NCI-H2081 (cell line): ENCODE results near the gene ZNF277.
"Not testable (repeated sequence)": the region's sequence is repeated elsewhere in the genome, so short reads cannot be mapped to it uniquely, and the experiment has no call there.

Source experiments
- DNase-seq, 2 experiments: peaks; one replicate each; lab custom pipeline; 2025; lab: John Stamatoyannopoulos, UW

ZNF277 gene

DNA sequence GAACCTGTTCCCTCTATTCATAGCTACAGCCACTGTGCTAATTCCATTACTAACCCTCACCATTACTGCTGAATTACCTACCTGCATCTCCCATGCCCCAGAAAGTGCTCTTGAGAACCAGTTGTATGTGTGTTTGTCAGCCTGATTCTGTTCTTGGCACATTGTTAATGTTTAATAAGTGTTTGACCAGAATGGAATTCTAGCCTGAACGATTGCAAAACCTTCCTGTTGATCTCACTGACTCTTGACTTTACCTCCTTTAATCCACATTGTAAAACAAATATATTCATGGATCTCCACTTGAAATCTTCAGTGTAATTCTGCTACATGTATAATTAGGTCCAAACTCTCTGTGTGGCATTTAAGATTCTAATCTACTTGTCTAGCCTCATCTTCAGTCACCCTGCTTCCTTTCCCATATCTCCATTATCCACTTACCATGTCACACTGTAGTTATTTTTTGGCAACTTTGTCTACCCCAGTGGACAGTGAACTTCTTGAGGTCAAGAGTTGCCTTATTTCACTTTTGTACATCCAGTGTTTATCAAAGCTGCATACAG, 4.9 kb downstream of the ZNF277 start:
- DNase-seq, result no peak

DNA sequence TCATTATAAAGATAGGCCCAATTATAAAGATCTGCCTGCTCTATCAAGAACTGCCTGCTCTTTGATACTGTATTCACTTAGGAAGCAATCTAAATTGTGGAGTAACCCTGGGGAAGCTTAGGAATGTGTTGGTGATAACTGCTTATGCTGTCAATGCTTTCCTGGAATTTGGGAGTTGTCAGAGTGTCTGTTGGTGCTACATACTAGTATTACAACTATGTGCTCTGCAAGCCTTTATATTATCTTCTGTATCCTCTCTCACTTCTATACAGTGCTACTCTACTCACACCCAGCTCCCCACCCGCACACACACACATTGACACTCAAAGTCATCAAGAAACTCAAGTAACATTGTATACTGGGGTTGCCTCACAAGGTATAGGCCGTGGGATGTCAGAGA, 6.1 kb downstream of the ZNF277 start:
- DNase-seq, result no peak

DNA sequence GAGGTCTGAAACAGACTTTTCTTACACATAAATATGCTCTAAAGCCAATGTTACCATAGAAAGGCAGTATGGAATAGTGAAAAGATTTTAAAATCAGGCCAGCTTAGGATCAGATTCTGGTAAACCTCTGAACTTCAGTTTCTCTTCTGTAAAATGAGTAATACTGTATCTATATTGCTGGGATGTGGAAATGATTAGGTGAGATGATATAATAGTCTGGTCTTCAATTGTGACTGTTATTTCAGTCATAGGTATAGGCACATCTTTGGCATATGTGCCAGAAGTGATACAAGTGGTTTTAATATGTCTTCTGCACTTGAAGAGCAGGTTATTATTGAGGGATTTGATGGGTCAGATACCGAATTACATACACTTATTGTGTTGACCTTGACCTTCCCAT, 7.2 kb downstream of the ZNF277 start:
- no peak for DNase-seq

- no peak for DNase-seq
These were observed 7.8 kb downstream of the ZNF277 start for GRCh38 chr7:112214268-112214667.

DNA sequence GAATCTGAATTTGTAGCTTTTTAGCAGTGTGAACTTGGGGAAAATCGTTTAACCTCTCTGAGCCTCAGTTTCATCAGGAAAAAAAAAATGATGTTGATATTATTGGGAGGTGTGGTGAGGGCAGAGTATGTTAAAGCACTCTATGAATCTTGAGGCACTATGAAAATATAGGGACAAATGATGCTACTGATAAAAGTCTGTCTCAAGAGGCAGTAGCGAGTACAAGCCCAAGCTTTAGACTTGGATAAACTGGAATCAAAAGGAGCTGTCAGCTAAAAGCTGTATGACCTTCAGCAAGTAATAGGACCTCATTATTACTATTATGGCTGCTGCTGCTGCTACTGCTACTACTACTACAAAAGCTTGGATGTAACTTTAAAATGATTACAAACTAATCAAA, 8.4 kb downstream of the ZNF277 start:
- DNase-seq, result no peak

GRCh38 chr7:112215787-112216186, 9.3 kb downstream of the ZNF277 start:
- DNase-seq, result no peak

GRCh38 chr7:112220877-112221434, 14.5 kb downstream of the ZNF277 start:
- DNase-seq, result no peak

- no peak for DNase-seq
These were observed 16.8 kb downstream of the ZNF277 start for GRCh38 chr7:112223310-112223709.

DNA sequence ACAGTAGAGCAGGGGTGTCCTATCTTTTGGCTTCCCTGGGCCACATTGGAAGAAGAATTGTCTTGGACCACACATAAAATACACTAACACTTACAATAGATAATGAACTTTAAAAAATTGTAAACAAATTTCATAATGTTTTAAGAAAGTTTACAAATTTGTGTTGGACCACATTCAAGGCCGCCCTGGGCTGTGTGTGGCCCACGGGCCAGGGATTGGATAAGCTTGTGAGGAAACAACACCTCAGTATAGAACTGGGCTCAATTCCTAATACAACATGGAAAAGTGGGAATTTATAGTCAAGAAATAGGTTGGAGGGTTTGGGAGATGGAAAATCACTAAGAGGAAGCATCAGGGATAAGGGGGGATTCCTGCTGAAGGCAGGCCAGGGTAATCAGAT, 17.7 kb downstream of the ZNF277 start:
- DNase-seq, result no peak

DNA sequence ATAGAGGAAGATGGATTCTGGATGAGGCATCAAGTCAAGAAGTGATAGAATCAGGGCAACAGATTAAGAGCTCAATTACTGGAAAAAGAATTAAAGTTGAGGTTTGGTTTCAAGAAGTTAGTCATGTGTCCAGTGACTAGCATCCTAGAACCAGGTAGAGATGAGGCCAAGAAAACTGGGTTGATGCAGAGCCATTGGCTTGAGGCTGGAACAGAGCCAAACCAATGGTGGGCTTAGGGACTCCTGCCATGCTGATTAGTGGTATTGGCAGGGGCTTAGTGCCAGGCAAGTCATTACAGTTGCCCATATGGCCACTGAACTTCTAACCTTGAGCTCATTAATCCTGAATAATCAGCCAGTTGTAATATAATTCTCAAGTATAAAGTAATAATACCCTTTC, 18.5 kb downstream of the ZNF277 start:
- no peak for DNase-seq

DNA sequence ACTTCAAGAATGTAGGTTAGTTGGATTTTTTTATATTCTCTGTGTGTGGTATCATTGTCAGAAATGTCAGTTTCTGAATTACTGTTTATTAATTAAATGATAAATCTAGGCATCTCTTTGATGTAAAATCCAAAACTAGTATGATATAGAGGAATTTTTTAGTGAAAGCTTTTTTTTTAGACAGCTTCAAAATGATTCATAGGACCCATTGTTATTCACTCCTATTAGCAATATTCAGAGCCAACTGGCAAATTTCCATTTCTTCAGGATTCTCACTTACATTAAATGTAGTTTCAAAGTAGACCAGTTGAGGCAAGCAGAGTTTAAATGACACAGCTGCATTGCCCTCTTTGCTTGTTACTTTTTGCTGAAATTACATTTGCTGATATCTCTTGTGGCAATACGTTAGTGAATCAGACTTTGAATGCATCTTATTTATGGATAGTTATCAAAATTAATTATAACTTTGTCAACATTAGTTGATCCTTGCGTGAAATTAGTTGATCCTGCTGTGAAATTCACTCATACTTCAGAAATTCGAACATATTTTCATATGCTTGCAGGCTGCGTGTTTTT, 20.3 kb downstream of the ZNF277 start:
- no peak for DNase-seq

- DNase-seq, result no peak
These were observed 22.1 kb downstream of the ZNF277 start for GRCh38 chr7:112228632-112229031.

DNA sequence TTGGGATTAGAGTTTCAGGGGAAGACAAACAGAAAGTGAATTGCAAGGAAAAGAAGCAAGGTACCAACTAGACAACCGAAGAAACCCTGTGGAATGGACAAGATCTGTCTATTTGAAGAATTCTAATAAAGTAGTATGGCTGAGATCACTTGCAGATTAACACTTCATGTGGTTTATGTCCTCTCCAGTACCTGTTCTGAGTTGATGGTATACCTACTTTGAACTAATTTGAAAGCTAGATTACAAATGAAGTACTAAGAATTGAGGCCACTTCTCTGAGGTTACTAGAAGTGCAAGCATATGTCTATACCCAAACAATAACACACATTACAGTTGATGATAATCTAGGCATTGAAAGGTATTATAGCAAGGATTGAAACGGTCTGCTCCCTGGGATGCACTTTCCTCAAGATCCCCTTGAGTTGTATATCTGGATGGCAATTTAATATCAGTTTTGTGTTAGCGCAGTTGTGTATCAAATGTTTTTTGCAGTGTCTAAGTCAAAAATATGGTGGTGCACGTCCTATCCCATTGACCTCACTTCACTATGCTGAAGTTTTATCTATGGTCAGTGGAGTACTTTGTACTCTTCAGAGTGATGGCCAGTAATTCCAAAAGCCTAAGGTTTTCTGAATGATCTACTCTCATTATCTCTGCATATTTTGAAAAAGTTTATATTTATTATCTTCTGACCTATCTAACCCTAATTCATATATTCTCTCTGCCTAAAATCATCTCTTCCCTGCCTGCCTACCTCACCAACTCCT, 25.9 kb downstream of the ZNF277 start:
- DNase-seq, result no peak

DNA sequence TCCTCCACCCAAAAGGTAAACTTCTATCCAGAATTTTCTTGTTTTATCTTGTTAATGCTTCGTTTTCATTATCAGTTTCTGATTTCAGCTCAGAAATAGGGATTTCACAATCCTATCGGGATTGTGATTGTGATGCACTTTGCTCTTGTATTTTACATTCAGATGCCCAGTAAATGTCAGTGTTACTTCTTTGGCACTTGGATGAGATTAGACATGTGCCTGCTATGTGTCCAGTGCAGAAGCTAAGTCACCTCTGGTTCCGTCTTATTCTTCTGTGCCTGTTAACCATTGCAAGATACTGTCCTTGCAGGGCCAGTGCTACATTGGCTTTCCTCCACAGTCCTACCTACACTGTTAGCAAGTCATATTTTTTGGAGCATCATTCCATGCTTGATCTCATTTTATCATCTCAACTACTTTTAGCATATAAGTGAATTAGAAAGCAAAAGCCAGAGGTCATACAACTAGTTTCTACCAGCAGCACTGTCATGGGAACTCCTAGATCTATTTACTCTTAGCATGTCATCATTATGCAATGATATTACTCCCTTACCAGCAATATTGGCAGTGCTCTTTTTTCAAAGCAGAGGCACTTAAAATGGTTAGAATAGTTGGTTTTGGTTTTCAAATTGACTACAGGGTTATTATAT, 26.7 kb downstream of the ZNF277 start:
- no peak for DNase-seq

- DNase-seq, result no peak
These were observed 27.7 kb downstream of the ZNF277 start for GRCh38 chr7:112234147-112234546.

DNA sequence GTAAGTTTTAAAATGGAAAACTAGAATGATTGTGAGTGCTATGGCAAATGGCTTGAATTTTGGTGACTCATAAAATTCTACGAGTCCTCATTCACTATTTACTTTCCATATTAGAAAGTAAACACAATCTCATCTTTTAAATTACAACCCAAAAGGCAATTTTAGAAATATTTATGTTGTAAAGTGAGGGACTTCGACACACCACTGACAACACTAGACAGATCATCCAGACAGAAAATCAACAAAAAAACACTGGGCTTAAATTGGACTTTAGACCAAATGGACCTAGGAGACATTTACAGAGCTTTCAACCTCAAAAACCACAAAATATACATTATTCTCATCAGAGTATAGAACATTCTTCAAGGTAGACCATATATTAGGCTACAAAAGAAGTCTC, 30.1 kb downstream of the ZNF277 start:
- no peak for DNase-seq

- no peak for DNase-seq
These were observed 31.8 kb downstream of the ZNF277 start for GRCh38 chr7:112238330-112238729.

DNA sequence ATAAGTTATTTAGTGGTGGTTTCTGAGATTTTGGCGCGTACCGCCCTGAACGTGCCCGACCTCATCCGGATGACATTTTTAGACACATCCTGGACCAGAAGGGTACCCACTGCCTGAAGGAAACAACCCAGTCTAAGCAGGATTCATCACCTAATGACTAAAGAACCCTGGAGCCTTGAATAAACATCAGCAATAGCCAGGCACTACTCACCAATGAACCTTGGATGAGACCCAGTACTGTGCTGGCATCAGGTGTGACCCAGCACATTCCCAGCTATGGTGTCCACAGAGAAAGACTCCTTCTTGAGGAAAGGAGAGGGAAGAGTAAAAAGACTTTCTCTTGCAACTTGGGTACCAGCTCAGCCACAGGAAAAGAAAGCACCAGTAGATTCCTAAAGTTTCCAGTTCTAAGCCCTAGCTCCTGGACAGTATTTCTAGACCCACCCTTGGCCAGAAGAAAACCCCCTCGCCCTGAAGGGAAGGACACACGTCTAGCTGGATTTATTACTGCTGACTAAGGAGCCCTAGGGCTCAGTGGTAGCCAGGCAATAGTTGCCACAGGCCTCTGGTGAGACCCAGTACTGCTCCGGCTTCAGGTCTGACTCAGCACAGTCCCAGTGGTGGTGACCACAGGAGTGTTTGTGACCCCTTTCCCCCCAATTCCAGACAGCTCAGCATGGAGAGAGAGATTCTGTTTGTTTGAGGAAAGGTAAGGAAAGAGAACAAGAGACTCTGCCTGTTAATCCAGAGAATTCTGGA, 32.5 kb downstream of the ZNF277 start:
- DNase-seq, result no peak

DNA sequence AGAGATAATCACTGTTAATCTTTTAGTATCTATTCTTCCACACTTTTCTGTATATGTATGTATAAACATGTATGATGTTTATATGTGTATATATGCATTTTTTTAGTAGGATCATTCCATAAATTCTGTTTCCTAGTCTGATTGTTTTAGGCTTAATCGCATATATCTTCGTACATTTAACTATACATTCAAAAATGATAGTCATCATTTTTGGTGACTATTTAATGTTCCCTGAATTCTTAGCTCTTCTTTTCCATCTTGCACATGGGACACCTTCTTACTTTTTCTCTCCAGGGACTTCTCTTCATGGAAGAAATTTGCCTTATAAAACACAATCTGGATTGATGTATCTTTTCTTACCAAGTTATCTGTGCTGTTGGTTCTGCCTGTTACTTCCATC, 42.1 kb downstream of the ZNF277 start:
- DNase-seq, result no peak

- DNase-seq, result not testable (repeated sequence)
These were observed 43.5 kb downstream of the ZNF277 start for GRCh38 chr7:112249967-112250366.

DNA sequence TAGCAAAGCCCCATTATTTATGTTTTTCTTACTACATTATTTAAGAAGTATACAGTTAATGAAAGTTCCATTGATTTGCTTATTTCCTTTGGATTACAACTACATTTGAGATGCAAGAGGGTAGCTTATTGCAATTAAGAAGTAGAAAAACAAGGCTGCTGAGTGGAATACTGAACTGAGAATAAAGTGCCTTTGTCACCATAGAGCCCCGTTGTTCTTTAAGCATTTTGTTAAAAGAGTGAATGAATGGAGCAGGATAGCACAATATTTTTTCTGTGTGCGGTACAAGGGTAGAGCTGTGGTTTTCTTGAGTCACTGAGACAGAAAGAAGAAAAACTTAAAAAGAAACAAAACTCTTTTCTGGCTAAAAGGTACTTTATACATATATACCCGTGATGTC, 45.6 kb downstream of the ZNF277 start:
- no peak for DNase-seq

GRCh38 chr7:112252691-112253090, 46.2 kb downstream of the ZNF277 start:
- no peak for DNase-seq
